ENCODE data around the gene ERAS.

DNA sequence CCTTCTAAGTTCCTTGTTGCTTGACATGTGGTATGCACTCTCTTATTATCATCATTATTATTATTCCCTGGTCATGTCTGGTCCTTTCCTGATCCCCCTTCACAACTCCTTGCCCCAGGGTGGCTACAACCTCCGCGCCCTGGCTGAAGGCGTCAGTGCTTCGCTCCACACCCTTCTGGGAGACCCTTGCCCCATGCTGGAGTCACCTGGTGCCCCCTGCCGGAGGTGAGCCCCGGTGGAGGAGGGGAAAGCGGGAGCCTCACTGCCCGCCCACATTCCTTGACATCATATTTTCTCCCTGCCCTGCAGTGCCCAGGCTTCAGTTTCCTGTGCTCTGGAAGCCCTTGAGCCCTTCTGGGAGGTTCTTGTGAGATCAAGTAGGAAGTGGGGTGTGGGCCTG, 11.0 kb upstream of the ERAS start:
- TF ChIP-seq POLR2A (IDR thresholded peaks at IDR 0.05; ENCODE audit: low read depth, low read length) (no peak), TAF1 (IDR thresholded peaks at IDR 0.05; ENCODE audit: borderline replicate concordance, low read depth, low read length) (no peak), POLR2AphosphoS5 (IDR thresholded peaks at IDR 0.05; ENCODE audit: low read depth, low read length) (no peak)
